GM18505 (cell line): ENCODE data around the gene TOM1L1.
"Not testable (repeated sequence)": the region's sequence is repeated elsewhere in the genome, so short reads cannot be mapped to it uniquely, and the experiment has no call there.

Experiments
- ATAC-seq: cut with Tn5 transposase; IDR thresholded peaks from one replicate; pipeline ENCODE4 v1.9.1; 2021; ENCODE audit not compliant: unreplicated experiment
- POLR2A ChIP-seq: IDR thresholded peaks from 4 replicates; pipeline ENCODE4 v1.6.1; 2011; ENCODE audit warnings: borderline replicate concordance; ENCODE audit not compliant: insufficient read depth, insufficient read length; ENCODE audit errors: extremely low read depth

The TOM1L1 gene, protein sequence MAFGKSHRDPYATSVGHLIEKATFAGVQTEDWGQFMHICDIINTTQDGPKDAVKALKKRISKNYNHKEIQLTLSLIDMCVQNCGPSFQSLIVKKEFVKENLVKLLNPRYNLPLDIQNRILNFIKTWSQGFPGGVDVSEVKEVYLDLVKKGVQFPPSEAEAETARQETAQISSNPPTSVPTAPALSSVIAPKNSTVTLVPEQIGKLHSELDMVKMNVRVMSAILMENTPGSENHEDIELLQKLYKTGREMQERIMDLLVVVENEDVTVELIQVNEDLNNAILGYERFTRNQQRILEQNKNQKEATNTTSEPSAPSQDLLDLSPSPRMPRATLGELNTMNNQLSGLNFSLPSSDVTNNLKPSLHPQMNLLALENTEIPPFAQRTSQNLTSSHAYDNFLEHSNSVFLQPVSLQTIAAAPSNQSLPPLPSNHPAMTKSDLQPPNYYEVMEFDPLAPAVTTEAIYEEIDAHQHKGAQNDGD

DNA sequence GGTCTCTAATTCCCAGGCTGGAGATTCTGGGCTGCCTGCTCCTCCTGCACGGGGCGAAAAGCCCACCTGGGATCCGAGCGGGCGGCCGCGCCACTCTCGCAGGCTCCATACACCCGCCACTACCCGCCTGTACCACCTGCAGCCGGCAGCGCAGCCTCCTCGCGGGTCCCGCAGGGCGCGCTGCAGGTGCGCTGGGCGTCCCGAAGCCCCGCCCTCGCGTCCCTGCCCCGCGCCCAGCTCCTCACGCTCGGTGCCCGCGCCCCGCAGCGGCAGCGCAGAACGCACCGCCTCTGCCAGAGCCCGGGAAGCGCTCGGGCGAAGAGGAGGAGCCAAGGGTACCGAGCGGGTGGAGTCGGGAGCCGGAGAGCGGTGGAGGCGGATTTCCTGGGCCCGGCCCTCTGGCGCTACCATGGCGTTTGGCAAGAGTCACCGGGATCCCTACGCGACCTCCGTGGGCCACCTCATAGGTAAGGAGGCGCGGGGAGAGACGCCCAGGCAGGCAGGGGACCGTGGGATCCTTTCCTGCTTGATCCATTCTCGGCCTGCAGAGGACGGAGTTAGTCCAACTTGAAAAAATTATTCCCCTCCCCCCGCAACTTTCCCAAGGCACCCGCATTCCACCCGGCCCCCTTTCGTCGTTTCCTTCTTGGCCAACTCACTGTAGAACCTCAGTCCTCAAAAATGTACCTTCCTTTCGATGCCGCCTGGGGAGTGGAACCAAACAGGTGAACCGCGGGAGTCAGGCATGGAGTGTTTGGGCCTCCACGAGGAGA, at the start of gene TOM1L1:
Gene TOM1L1 (plus strand): TSS at position 396 of the 773 bp plus-strand sequence. CDS start 14 bp downstream, at position 410.
- TF ChIP-seq POLR2A = no peak
- ATAC-seq = peak; percentile 88

- TF ChIP-seq POLR2A = no peak
- no peak for ATAC-seq
Measured at GRCh38 chr17:54859187-54859586, 41.5 kb upstream of the TOM1L1 start.

- no peak for ATAC-seq
- TF ChIP-seq POLR2A = no peak
Measured at GRCh38 chr17:54860617-54861470, 39.8 kb upstream of the TOM1L1 start.

GRCh38 chr17:54861471-54861983, 39.1 kb upstream of the TOM1L1 start:
- no peak for TF ChIP-seq POLR2A
- no peak for ATAC-seq

- ATAC-seq = no peak
- no peak for TF ChIP-seq POLR2A
Measured at GRCh38 chr17:54863176-54863575, 37.5 kb upstream of the TOM1L1 start.

- ATAC-seq = no peak
- no peak for TF ChIP-seq POLR2A
Measured at GRCh38 chr17:54864070-54864469, 36.6 kb upstream of the TOM1L1 start.

- no peak for ATAC-seq
- no peak for TF ChIP-seq POLR2A
Measured at GRCh38 chr17:54864636-54865356, 35.9 kb upstream of the TOM1L1 start.

- ATAC-seq = no peak
- TF ChIP-seq POLR2A = no peak
Measured at GRCh38 chr17:54867634-54868033, 33.0 kb upstream of the TOM1L1 start.

DNA sequence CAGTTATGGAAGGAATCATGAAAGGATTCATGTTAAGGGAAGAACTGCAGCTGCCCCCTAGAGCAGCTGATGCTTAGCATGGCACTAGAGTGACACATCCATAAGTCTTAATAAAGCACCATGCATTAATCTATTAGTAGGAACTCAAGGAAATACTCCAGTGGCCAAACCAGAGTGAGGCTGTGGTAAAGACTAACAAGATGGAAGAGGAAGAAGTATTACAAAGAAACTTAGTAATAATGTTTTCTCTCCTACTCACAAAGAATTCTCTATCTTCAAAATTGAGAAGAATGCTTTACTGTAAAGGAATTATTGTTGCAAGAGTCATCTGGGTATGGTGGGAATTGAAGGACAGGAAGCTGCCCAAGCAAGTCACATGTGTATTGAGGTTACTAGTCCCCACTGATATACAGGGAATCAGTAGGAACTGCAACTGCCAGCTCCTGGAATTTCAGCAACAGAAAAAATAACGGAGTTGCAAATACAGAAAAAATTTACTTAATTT, 29.9 kb upstream of the TOM1L1 start:
- ATAC-seq = no peak
- no peak for TF ChIP-seq POLR2A

- ATAC-seq = not testable (repeated sequence)
Measured at GRCh38 chr17:54875906-54876305, 24.7 kb upstream of the TOM1L1 start.

DNA sequence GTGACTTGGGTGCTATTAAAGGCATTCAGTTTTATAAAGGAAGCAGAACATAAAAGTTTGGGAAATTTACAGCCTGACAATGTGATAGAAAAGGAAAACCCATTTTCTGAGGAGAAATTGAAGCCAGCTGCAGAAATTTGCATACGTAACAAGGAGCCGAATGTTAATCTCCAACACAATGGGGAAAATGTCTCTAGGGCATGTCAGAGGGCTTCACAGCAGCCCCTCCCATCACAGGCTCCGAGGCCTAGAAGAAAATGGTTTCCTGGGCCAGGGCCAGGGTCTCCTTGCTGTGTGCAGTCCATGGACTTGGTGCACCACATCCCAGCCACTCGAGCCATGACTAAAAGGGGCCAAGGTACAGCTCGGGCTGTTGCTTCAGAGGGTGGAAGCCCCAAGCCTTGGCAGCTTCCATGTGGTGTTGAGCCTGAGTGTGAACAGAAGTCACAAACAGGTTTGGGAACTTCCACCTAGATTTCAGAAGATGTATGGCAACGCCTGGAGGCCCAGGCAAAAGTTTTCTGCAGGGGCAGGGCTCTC, 23.9 kb upstream of the TOM1L1 start:
- ATAC-seq = no peak
- TF ChIP-seq POLR2A = no peak
